Neural progenitor cell (in vitro differentiated cells): ENCODE results near the gene BPIFA1. TPM values are rescaled to one million over a fixed set of nuclear protein-coding genes. Genes with fewer than 3 reads are reported as not detected.

Experiments
- DNase-seq: peaks from one replicate; pipeline ENCODE4 v3.0.0-alpha.2; 2016; ENCODE audit warnings: low spot score
- H2AFZ ChIP-seq: fragments of 200-600 bp; sonication (generic); replicated peaks from 2 replicates; pipeline ENCODE4 v1.6.1; 2016; ENCODE audit warnings: antibody characterized with exemption
- H3F3A ChIP-seq: fragments of 200-600 bp; sonication (generic); 2 replicates; pipeline ENCODE4 v1.6.1; 2016; ENCODE audit warnings: antibody characterized with exemption, low read depth
- H3K27ac ChIP-seq: fragments of 200-600 bp; sonication (generic); 2 replicates; pipeline ENCODE4 v1.5.1; 2016; ENCODE audit warnings: mild to moderate bottlenecking
- H3K27me3 ChIP-seq: fragments of 200-600 bp; sonication (generic); 2 replicates; pipeline ENCODE4 v1.6.1; 2016; ENCODE audit warnings: mild to moderate bottlenecking, moderate library complexity
- H3K36me3 ChIP-seq: fragments of 200-600 bp; sonication (generic); 2 replicates; pipeline ENCODE4 v1.5.1; 2016
- H3K4me1 ChIP-seq: fragments of 200-600 bp; sonication (generic); 2 replicates; pipeline ENCODE4 v1.6.1; 2016; ENCODE audit warnings: mixed run types
- H3K4me2 ChIP-seq: fragments of 200-600 bp; sonication (generic); 2 replicates; pipeline ENCODE4 v1.6.1; 2016
- H3K4me3 ChIP-seq: fragments of 200-600 bp; sonication (generic); 2 replicates; pipeline ENCODE4 v1.5.1; 2016
- H3K79me2 ChIP-seq: fragments of 200-600 bp; sonication (generic); 2 replicates; pipeline ENCODE4 v1.6.1; 2016; ENCODE audit warnings: low read depth
- H3K9ac ChIP-seq: fragments of 200-600 bp; sonication (generic); 2 replicates; pipeline ENCODE4 v1.6.1; 2016
- H3K9me3 ChIP-seq: fragments of 200-600 bp; sonication (generic); 2 replicates; pipeline ENCODE4 v1.5.1; 2016; ENCODE audit warnings: low read depth
- H4K20me1 ChIP-seq: fragments of 200-600 bp; sonication (generic); 2 replicates; pipeline ENCODE4 v1.6.1; 2016; ENCODE audit warnings: low read depth
- H3K27ac Mint-ChIP-seq: 3 replicates; pipeline ENCODE4 v1.8.0; 2021; ENCODE audit warnings: mixed read lengths
- H3K27me3 Mint-ChIP-seq: 2 replicates; pipeline ENCODE4 v1.8.0; 2022; ENCODE audit warnings: low read depth, mild to moderate bottlenecking, inconsistent platforms, moderate library complexity, mixed read lengths; ENCODE audit not compliant: insufficient read depth
- H3K36me3 Mint-ChIP-seq: 3 replicates; pipeline ENCODE4 v1.8.0; 2021; ENCODE audit warnings: mixed read lengths
- H3K4me1 Mint-ChIP-seq: 3 replicates; pipeline ENCODE4 v1.8.0; 2021; ENCODE audit warnings: mixed read lengths
- H3K4me3 Mint-ChIP-seq: 3 replicates; pipeline ENCODE4 v1.8.0; 2021; ENCODE audit warnings: mild to moderate bottlenecking, moderate library complexity, mixed read lengths
- H3K9me3 Mint-ChIP-seq: 3 replicates; pipeline ENCODE4 v1.8.0; 2020; ENCODE audit warnings: mixed read lengths
- EZH2 ChIP-seq: fragments of 200-600 bp; sonication (generic); IDR thresholded peaks from 2 replicates; pipeline ENCODE4 v1.6.1; 2017; ENCODE audit warnings: antibody characterized with exemption, mild to moderate bottlenecking, moderate library complexity
- EZH2phosphoT487 ChIP-seq: fragments of 200-600 bp; sonication (generic); IDR thresholded peaks from 2 replicates; pipeline ENCODE4 v1.6.1; 2017; ENCODE audit warnings: antibody characterized with exemption
- total RNA-seq: library from RNA; depleted of rRNA; stranded (reverse); fragments of >200 nt; gene quantifications from 2 replicates; pipeline ENCODE4 v1.2.3, GENCODE V29; 2015; ENCODE audit warnings: low replicate concordance
- TF ChIP-seq, protein P1 (sequence below): fragments of 200-600 bp; sonication (generic); IDR thresholded peaks from 2 replicates; pipeline ENCODE4 v1.5.1; 2017; ENCODE audit warnings: antibody characterized with exemption, mild to moderate bottlenecking

BPIFA1 gene
- total RNA-seq, 1 donor from 2014 or later = not detected

- H2AFZ ChIP-seq = no peak overlapping the region
- no peaks in the 10 kb centered on the region for H3K36me3 Mint-ChIP-seq
- H3F3A ChIP-seq = no peaks in the 10 kb centered on the region
- no peak overlapping the region for H3K4me3 Mint-ChIP-seq
- no peaks in the 10 kb centered on the region for H3K4me1 ChIP-seq
- DNase-seq = no peak
- H3K4me2 ChIP-seq = no peak overlapping the region
- no peaks in the 10 kb centered on the region for H3K9me3 Mint-ChIP-seq
- no peaks in the 10 kb centered on the region for H3K9me3 ChIP-seq
- H3K4me1 Mint-ChIP-seq = no peaks in the 10 kb centered on the region
- no peaks in the 10 kb centered on the region for H3K36me3 ChIP-seq
- H3K27ac ChIP-seq = no peak overlapping the region
- peaks cover 10% of the 10 kb centered on the region for H3K27me3 Mint-ChIP-seq
- H3K27me3 ChIP-seq = peaks cover 20% of the 10 kb centered on the region
- H3K9ac ChIP-seq = no peak overlapping the region
- no peak overlapping the region for H3K27ac Mint-ChIP-seq
- no peaks in the 10 kb centered on the region for H3K79me2 ChIP-seq
- H4K20me1 ChIP-seq = no peaks in the 10 kb centered on the region
- H3K4me3 ChIP-seq = no peak overlapping the region
- TF ChIP-seq EZH2 (no peak), EZH2phosphoT487 (no peak)
- TF ChIP-seq, protein P1, sequence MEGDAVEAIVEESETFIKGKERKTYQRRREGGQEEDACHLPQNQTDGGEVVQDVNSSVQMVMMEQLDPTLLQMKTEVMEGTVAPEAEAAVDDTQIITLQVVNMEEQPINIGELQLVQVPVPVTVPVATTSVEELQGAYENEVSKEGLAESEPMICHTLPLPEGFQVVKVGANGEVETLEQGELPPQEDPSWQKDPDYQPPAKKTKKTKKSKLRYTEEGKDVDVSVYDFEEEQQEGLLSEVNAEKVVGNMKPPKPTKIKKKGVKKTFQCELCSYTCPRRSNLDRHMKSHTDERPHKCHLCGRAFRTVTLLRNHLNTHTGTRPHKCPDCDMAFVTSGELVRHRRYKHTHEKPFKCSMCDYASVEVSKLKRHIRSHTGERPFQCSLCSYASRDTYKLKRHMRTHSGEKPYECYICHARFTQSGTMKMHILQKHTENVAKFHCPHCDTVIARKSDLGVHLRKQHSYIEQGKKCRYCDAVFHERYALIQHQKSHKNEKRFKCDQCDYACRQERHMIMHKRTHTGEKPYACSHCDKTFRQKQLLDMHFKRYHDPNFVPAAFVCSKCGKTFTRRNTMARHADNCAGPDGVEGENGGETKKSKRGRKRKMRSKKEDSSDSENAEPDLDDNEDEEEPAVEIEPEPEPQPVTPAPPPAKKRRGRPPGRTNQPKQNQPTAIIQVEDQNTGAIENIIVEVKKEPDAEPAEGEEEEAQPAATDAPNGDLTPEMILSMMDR = no peak
These were observed 1.7 kb upstream of the BPIFA1 start for GRCh38 chr20:33234050-33234449.

DNA sequence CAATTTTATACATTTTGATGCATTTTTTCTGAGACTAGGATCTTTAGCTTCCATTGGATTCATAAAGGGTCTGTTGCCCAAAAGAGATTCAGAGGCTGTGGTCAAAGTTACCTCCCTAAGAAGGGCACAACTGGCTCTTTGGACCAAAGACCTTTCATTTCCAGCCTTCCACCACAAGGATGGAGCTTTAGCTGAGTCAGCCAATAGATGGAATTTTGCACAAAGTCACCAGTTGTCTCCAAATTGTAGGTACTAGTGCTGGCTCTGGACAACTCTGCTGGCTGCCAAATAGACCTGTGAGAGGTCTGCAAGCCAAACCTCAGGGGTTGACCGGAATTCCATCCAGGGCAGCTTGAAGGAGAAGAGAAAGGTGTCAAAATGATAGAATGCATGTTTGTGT lies 555 bp downstream of the BPIFA1 start:
- no peaks in the 10 kb centered on the region for H3K79me2 ChIP-seq
- Mint-ChIP-seq H3K9me3 (no peaks in the 10 kb centered on the region), H3K4me1 (no peaks in the 10 kb centered on the region), H3K36me3 (no peaks in the 10 kb centered on the region), H3K4me3 (no peak overlapping the region), H3K27me3 (peaks cover 8% of the 10 kb centered on the region), H3K27ac (no peak overlapping the region)
- no peaks in the 10 kb centered on the region for H3K9me3 ChIP-seq
- H3K4me1 ChIP-seq = no peaks in the 10 kb centered on the region
- peaks cover 20% of the 10 kb centered on the region for H3K27me3 ChIP-seq
- DNase-seq = no peak
- H3K9ac ChIP-seq = no peak overlapping the region
- no peaks in the 10 kb centered on the region for H3K36me3 ChIP-seq
- no peak overlapping the region for H3K27ac ChIP-seq
- H3F3A ChIP-seq = no peaks in the 10 kb centered on the region
- no peak overlapping the region for H2AFZ ChIP-seq
- H4K20me1 ChIP-seq = no peaks in the 10 kb centered on the region
- no peak for TF ChIP-seq EZH2phosphoT487
- TF ChIP-seq, protein P1 = no peak
- TF ChIP-seq EZH2 = no peak
- H3K4me2 ChIP-seq = no peak overlapping the region
- H3K4me3 ChIP-seq = no peak overlapping the region

- no peaks in the 10 kb centered on the region for H3K9me3 Mint-ChIP-seq
- no peaks in the 10 kb centered on the region for H3K9me3 ChIP-seq
- H3K36me3 ChIP-seq = no peaks in the 10 kb centered on the region
- H4K20me1 ChIP-seq = no peaks in the 10 kb centered on the region
- no peak overlapping the region for H3K4me2 ChIP-seq
- H3F3A ChIP-seq = no peaks in the 10 kb centered on the region
- peaks cover 20% of the 10 kb centered on the region for H3K27me3 ChIP-seq
- no peaks in the 10 kb centered on the region for H3K4me1 ChIP-seq
- no peaks in the 10 kb centered on the region for H3K4me1 Mint-ChIP-seq
- no peak overlapping the region for H3K27ac Mint-ChIP-seq
- no peaks in the 10 kb centered on the region for H3K79me2 ChIP-seq
- no peak overlapping the region for H3K9ac ChIP-seq
- DNase-seq = no peak
- TF ChIP-seq EZH2phosphoT487 (no peak), EZH2 (no peak)
- TF ChIP-seq, protein P1 = no peak
- no peak overlapping the region for H3K4me3 ChIP-seq
- H3K27ac ChIP-seq = no peak overlapping the region
- H3K36me3 Mint-ChIP-seq = no peaks in the 10 kb centered on the region
- H3K4me3 Mint-ChIP-seq = no peak overlapping the region
- H2AFZ ChIP-seq = no peak overlapping the region
- peaks cover 11% of the 10 kb centered on the region for H3K27me3 Mint-ChIP-seq
These were observed 2.2 kb downstream of the BPIFA1 start for GRCh38 chr20:33237989-33238388.
